Stimulated activated naive CD8-positive, alpha-beta T cell treated with anti-CD3 and anti-CD28 coated beads, Interleukin-15, amount 100 ng/mL, for 72 hours (primary cell): ENCODE measurements around the gene PLCG1.

Source experiments
- ATAC-seq: fragments of 150-1000 bp; cut with Tn5 transposase; 2 replicates; pipeline ENCODE4 v1.10.0; 2021; ENCODE audit warnings: mild to moderate bottlenecking, moderate library complexity
- DNase-seq, 2 donors: peaks; one replicate each; pipeline ENCODE4 v3.0.0; 2021 to 2022
- H3K27ac Mint-ChIP-seq, 2 donors: one replicate each; pipeline ENCODE4 v1.8.0; 2022; ENCODE audit warnings: mild to moderate bottlenecking in 2 of 2, mixed read lengths in 2 of 2, moderate library complexity in 2 of 2
- H3K27me3 Mint-ChIP-seq: one replicate; pipeline ENCODE4 v1.8.0; 2022; ENCODE audit warnings: mixed read lengths
- H3K4me1 Mint-ChIP-seq: one replicate; pipeline ENCODE4 v1.8.0; 2022; ENCODE audit warnings: mild to moderate bottlenecking, mixed read lengths
- H3K4me3 Mint-ChIP-seq, 2 donors: one replicate each; pipeline ENCODE4 v1.8.0; 2022; ENCODE audit warnings: mild to moderate bottlenecking in 2 of 2, mixed read lengths in 2 of 2, moderate library complexity in 1 of 2
- H3K9me3 Mint-ChIP-seq, 2 donors: one replicate each; pipeline ENCODE4 v1.8.0; 2022; ENCODE audit warnings: mixed read lengths in 2 of 2

Gene PLCG1

GRCh38 chr20:41175201-41175651, 37.9 kb downstream of the PLCG1 start:
- no peaks in the 10 kb centered on the region for H3K27me3 Mint-ChIP-seq
- no peak for ATAC-seq

GRCh38 chr20:41175727-41176330, 38.5 kb downstream of the PLCG1 start:
- Mint-ChIP-seq H3K27me3 (no peaks in the 10 kb centered on the region), H3K4me1 (peaks cover 50% of the 10 kb centered on the region), H3K9me3 (no peaks in the 10 kb centered on the region), H3K4me3 (no peak overlapping the region), H3K27ac (peak overlapping the region in 1 of 2 donors; percentile 72)
- ATAC-seq (no peak), DNase-seq (peak in 1 of 2 donors; percentile 1)

More at GRCh38 chr20:41175201-41175651, 37.9 kb downstream of the PLCG1 start:
- DNase-seq, result no peak
- Mint-ChIP-seq H3K4me1 (peaks cover 56% of the 10 kb centered on the region), H3K4me3 (no peak overlapping the region), H3K27ac (peak overlapping the region in 1 of 2 donors; percentile 72), H3K9me3 (no peaks in the 10 kb centered on the region)

- no peak overlapping the region for H3K4me3 Mint-ChIP-seq
- DNase-seq, result peak in 1 of 2 donors; percentile 6
- H3K9me3 Mint-ChIP-seq, result no peaks in the 10 kb centered on the region
- H3K27me3 Mint-ChIP-seq, result no peaks in the 10 kb centered on the region
- peaks cover 44% of the 10 kb centered on the region for H3K4me1 Mint-ChIP-seq
- H3K27ac Mint-ChIP-seq, result peak overlapping the region; percentile 23 to 41
- ATAC-seq, result no peak
Measured at GRCh38 chr20:41176711-41177552, 39.6 kb downstream of the PLCG1 start.

GRCh38 chr20:41177636-41178035, 40.3 kb downstream of the PLCG1 start:
- Mint-ChIP-seq H3K4me1 (peaks cover 45% of the 10 kb centered on the region), H3K4me3 (no peak overlapping the region), H3K27ac (peak overlapping the region in 1 of 2 donors; percentile 59), H3K27me3 (no peaks in the 10 kb centered on the region), H3K9me3 (no peaks in the 10 kb centered on the region)
- no peak for ATAC-seq
- peak in 1 of 2 donors; percentile 4 for DNase-seq

- Mint-ChIP-seq H3K27me3 (no peaks in the 10 kb centered on the region), H3K27ac (peak overlapping the region in 1 of 2 donors; percentile 71), H3K4me3 (no peak overlapping the region), H3K4me1 (peaks cover 37% of the 10 kb centered on the region), H3K9me3 (no peaks in the 10 kb centered on the region)
- ATAC-seq, result no peak
- no peak for DNase-seq
Measured at GRCh38 chr20:41178495-41178894, 41.2 kb downstream of the PLCG1 start.

GRCh38 chr20:41178904-41179432, 41.6 kb downstream of the PLCG1 start:
- Mint-ChIP-seq H3K27me3 (no peaks in the 10 kb centered on the region), H3K27ac (peak overlapping the region in 1 of 2 donors; percentile 71), H3K4me3 (no peak overlapping the region), H3K9me3 (no peaks in the 10 kb centered on the region), H3K4me1 (peaks cover 33% of the 10 kb centered on the region)
- DNase-seq (peak in 1 of 2 donors; percentile 3), ATAC-seq (no peak)

- no peaks in the 10 kb centered on the region for H3K9me3 Mint-ChIP-seq
- no peak overlapping the region for H3K4me3 Mint-ChIP-seq
- peak overlapping the region in 1 of 2 donors; percentile 64 for H3K27ac Mint-ChIP-seq
- H3K27me3 Mint-ChIP-seq, result no peaks in the 10 kb centered on the region
- ATAC-seq (no peak), DNase-seq (peak in 1 of 2 donors; percentile 6)
- H3K4me1 Mint-ChIP-seq, result peaks cover 27% of the 10 kb centered on the region
Measured at GRCh38 chr20:41179961-41180360, 42.6 kb downstream of the PLCG1 start.

GRCh38 chr20:41180599-41181333, 43.4 kb downstream of the PLCG1 start:
- Mint-ChIP-seq H3K4me1 (peaks cover 26% of the 10 kb centered on the region), H3K27me3 (no peaks in the 10 kb centered on the region), H3K27ac (peak overlapping the region in 1 of 2 donors; percentile 69), H3K4me3 (no peak overlapping the region), H3K9me3 (no peaks in the 10 kb centered on the region)
- ATAC-seq (no peak), DNase-seq (peak in 1 of 2 donors; percentile 4)

GRCh38 chr20:41181567-41181966, 44.2 kb downstream of the PLCG1 start:
- DNase-seq (peak in 1 of 2 donors; percentile 7), ATAC-seq (no peak)
- no peaks in the 10 kb centered on the region for H3K9me3 Mint-ChIP-seq
- no peak overlapping the region for H3K27ac Mint-ChIP-seq
- no peak overlapping the region for H3K4me3 Mint-ChIP-seq
- H3K27me3 Mint-ChIP-seq, result no peaks in the 10 kb centered on the region
- peaks cover 26% of the 10 kb centered on the region for H3K4me1 Mint-ChIP-seq

GRCh38 chr20:41182296-41183212, 45.2 kb downstream of the PLCG1 start:
- Mint-ChIP-seq H3K4me1 (peaks cover 26% of the 10 kb centered on the region), H3K4me3 (no peak overlapping the region), H3K27ac (peak overlapping the region in 1 of 2 donors; percentile 8), H3K9me3 (no peaks in the 10 kb centered on the region), H3K27me3 (no peaks in the 10 kb centered on the region)
- ATAC-seq (peak; percentile 40), DNase-seq (peak in 1 of 2 donors; percentile 6)

- Mint-ChIP-seq H3K27me3 (no peaks in the 10 kb centered on the region), H3K4me3 (no peak overlapping the region), H3K27ac (no peak overlapping the region), H3K9me3 (no peaks in the 10 kb centered on the region), H3K4me1 (peaks cover 26% of the 10 kb centered on the region)
- peak in 1 of 2 donors; percentile 6 for DNase-seq
- ATAC-seq, result no peak
Measured at GRCh38 chr20:41183391-41183790, 46.0 kb downstream of the PLCG1 start.

- no peaks in the 10 kb centered on the region for H3K27me3 Mint-ChIP-seq
- ATAC-seq, result no peak
Measured at GRCh38 chr20:41183831-41184230, 46.5 kb downstream of the PLCG1 start.

GRCh38 chr20:41185013-41185757, 47.8 kb downstream of the PLCG1 start:
- DNase-seq, result no peak
- H3K27me3 Mint-ChIP-seq, result no peaks in the 10 kb centered on the region
- H3K27ac Mint-ChIP-seq, result peak overlapping the region in 1 of 2 donors; percentile 31
- H3K9me3 Mint-ChIP-seq, result peaks cover 5 to 6% of the 10 kb centered on the region in 2 donors
- no peak for ATAC-seq
- H3K4me3 Mint-ChIP-seq, result no peak overlapping the region
- H3K4me1 Mint-ChIP-seq, result peaks cover 13% of the 10 kb centered on the region

More at GRCh38 chr20:41183831-41184230, 46.5 kb downstream of the PLCG1 start:
- Mint-ChIP-seq H3K4me3 (no peak overlapping the region), H3K27ac (no peak overlapping the region), H3K4me1 (peaks cover 23% of the 10 kb centered on the region), H3K9me3 (no peaks in the 10 kb centered on the region)
- no peak for DNase-seq

- Mint-ChIP-seq H3K27me3 (no peaks in the 10 kb centered on the region), H3K4me1 (peaks cover under 1% of the 10 kb centered on the region), H3K4me3 (no peak overlapping the region), H3K27ac (no peak overlapping the region), H3K9me3 (peaks cover 10 to 27% of the 10 kb centered on the region in 2 donors)
- ATAC-seq (no peak), DNase-seq (no peak)
Measured at GRCh38 chr20:41187668-41188067, 50.3 kb downstream of the PLCG1 start.
